ENCODE data around the gene SPSB4.

The SPSB4 gene

DNA sequence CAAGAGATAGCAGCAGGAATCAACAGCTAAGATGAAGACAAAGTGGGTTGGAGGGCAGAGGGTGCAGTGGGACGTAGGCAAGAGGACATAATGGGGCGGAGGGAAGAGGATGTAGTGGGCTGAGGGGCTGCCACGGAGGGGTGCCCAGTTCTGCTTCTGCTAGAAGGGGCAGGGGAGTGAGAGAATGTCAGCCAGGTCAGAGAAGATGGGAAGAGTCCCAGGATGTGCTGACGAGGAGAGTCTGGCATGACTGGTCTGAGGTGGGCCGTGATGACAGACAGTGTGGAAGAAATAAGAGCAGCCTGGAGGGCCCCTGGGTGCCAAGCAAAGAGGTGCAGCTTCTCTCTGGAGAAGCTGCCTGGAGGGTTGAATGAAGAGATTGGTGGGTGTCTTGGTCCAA, 4.0 kb downstream of the SPSB4 start:
- no peak for DNase-seq (ENCODE audit: low spot score)

DNA sequence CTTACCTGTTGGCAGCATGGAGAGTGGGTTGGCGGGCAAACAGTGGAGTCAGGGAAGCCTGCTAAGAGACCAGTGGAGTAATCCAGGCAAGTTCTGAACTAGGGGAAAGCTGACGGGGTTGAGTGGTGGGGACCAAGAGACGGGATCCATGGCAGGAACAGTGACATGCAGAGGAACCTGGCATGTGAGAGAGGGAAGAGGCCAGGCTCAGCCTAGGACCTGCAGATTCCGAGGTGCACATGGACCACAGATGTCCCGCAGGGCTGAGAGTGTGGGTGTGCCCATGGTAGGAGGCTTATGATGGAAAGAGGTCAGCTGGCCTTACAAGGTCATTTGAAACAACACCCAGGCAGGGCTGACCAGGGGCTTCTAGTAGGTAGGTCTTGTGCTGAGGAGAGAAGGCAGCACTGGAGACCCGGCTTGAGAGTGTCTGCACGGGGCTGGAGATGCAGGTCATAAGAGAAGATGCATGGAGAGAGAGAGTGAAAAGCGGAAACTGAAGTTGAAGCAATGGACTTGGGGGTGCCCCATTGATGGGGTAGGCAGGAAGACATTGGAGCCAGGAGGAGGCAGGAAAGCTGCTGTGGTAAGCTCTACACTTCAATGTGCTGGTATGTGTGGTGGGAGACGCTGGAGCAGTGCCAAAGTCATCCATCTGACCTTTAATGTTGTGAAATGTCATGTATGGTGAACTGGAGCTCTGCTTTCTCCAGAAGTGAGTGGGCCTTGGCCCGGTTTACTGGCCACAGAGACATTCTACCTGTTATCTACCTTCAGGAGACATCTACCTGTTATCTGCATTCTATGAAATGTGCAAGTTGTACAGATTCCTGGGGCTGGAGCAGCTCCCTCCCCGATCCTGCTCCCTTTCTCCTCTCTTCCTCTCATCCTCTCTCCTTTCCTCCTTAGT, 4.6 kb downstream of the SPSB4 start:
- no peak for DNase-seq (ENCODE audit: low spot score)

DNA sequence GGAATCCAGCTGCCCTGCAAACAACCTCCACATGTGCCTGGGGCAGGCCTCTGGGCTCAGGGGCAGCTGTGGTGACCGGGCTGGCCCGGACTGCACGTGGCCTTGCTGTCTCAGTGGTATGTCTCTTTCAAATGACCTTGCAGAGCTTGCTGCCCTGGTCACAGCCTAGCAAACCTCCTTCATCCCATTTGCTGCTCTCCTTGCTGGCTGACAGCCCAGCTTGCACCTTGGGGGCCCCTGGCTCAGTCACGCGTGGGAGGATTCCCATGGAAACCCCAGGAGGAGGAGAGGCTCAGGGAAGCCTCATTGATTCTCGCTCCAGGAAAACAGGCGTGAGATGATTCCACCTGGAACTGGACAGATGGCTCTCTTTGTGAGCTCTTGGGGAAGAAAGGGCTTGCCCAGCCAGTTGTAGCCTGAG, 5.6 kb downstream of the SPSB4 start:
- DNase-seq (ENCODE audit: low spot score): peak; percentile 34

DNA sequence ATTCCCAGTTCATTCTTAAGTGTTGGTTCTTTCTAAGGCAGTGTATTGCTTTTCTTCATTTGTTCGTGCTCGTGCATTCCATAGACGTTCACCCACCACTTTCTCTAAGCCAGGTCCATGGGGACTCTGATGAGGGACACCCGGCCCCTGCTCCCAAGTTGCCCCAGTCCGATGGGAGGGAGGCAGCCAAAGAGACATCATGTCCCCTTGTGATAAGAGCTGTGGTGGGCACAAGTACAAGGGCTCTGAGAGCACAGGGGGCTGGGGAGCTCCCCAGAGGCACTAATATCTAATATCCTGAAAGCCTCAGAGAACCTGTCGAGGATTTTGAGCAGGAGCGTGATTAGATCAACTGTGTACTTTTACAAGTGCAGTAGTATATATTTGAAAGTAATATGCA, 6.3 kb downstream of the SPSB4 start:
- DNase-seq (ENCODE audit: low spot score): no peak

DNA sequence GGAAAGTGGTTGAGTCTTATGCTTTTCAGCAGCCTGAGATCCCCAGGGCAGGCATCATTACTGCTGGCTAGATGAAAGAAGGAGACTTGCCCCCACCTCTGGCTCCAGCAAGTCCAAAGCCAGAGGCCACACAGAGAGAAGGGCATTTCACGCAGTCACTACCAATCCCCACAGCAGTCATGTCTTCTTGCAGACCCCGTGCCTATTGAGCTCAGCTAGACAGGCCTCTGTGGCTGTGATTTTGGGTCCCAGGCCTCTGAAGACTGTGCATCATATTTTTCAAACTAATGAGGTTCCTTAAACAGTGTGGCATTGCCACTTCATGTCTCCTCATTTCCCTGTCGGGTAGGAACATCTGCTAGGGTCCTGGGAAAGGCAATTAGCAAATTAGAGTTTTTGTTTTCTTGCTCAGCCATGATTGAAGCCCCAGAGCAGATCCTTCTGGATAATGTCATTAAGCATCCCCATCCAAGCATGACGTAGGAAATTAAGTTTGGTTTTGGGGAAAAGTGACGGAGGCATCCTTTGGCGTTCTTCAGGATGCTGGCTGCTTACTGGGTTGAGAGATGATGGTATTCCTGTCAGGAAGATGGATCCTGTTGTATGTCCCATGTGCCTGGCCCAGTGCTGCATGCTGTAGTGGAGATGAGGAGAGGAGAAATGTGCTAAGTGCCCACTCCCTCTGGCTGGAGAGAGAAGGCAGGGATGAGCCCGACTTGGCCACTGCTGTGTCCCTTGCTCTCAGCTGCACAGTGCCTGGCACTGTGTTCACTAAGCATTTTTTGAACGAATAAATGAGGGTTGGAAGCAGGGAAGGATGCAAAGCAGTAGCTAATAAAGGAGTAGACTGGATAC, 7.0 kb downstream of the SPSB4 start:
- no peak for DNase-seq (ENCODE audit: low spot score)

DNA sequence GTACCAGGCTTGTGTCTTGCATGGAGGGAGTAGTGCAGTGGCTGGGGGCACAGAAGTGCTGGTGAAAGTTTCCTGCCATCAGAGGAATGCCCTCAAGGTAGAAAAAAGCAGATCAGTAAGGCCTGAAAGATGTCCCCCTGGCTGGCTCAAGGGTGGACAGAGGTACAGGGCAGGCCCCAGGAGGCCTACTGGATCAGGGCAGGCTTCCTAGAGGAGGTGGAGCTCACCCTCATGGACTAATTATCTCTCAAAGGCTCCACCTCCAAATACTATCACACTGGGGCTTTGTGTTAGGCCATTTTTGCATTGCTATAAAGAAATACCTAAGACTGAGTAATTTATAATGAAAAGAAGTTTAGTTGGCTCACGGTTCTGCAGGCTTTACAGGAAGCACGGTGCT, 7.8 kb downstream of the SPSB4 start:
- DNase-seq (ENCODE audit: low spot score): no peak

DNA sequence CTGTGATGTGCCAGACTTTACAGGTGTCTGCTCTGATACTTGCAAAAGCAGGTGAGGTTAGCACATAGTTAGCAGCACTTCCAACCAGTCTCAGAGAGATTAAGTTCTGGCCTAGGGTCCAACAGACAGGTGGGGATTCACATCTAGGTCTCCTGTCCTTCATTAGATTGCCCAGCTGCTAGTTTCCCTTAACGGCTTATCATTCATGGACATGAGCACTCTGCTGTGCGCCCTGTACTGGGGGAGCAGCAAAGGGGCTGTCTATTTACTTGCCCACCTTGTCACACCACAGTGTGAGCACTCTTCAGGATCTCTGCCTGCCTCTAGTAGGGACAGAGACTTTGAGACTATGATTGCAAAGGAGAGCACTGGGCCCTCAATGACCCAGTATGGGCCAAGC, 8.7 kb downstream of the SPSB4 start:
- DNase-seq (ENCODE audit: low spot score): no peak

DNA sequence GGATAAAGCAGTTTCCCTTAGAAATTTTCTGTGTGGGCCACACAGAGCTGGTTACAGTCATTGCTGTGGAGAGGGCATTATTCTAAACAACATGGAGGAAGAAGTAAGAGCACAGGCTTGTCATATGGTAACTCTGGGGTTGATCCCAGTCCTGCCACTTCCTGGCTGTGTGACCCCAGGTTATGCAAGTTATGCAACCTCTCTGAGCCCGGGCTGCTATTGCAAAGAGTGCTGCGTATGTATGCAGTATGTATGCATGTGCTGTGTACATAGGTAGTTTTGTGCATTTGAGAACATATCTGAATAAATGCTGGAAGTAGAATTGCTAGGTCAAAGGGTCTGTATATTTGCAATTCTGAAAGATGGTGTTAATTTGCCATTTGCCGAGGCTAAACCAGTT, 9.2 kb downstream of the SPSB4 start:
- no peak for DNase-seq (ENCODE audit: low spot score)

DNA sequence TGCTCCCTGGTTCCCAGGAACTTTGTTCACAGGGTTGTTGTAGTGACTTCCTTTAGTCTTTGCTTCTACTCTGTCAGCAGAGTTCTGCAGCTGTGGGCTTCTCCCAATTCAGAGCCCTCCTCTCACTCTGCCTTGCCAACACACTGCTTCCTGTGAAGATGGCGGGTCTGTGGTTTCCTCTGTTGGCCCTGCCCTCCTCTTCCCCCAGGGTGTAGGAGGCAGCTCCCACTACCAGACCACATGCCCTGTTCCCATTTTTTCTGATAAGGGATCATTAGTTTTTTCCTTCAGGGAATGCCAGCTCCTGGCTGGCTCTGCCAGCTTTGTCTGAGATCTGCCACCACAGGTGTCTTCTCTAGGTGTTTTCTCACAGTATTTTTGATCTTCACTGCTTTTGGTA, 12.7 kb downstream of the SPSB4 start:
- DNase-seq (ENCODE audit: low spot score): no peak

DNA sequence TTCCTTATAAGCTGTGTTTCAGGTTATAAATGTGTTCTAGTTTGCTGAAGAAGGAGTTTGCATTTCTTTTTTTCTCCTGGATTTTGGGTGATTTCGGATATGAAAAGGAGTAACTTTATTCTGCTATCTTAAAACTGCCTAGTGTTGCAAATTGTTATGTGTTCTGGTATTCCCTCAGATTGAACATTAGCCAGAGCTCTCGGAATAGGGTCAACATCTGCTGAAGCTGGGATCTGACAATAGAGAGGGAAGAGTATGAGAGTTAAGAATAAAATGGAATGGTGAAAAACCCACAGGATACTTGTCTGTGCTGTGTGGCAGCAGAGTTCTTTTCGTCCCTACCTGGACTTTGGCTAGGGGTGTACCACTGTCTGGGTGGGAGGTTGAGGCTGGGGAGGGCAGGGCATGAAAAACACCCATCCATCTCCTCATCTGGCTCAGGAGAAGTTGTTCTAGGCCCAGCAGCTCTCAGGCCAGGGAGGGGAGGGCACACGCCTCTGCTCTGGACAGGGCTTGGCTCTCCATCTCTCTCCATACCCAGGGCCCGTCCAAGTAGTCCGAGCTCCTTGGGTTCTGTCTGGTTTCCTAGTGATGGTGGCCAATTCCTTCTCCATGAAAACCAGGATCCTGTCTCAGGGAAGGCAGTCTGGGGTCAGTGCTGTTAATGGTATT, 13.2 kb downstream of the SPSB4 start:
- DNase-seq (ENCODE audit: low spot score): no peak

DNA sequence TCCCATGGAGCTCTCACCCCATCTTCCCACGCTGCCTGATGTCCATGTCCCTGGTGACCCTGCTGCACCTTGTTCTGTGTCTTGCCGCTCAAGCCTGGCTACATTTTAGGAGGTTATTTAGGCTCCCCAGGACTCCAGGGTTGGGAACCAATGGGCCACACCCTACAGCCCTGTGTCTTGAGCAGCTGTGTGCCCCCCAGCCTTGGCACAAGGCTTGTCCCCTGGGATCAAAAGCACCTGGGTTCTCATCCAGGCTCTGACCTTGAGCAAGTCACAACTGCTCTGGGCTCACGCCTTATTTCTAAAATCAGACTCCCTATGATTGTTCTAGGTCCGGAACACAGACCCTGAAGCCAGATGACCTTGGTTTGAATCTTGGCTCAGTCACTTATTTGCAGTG, 14.1 kb downstream of the SPSB4 start:
- DNase-seq (ENCODE audit: low spot score): no peak

DNA sequence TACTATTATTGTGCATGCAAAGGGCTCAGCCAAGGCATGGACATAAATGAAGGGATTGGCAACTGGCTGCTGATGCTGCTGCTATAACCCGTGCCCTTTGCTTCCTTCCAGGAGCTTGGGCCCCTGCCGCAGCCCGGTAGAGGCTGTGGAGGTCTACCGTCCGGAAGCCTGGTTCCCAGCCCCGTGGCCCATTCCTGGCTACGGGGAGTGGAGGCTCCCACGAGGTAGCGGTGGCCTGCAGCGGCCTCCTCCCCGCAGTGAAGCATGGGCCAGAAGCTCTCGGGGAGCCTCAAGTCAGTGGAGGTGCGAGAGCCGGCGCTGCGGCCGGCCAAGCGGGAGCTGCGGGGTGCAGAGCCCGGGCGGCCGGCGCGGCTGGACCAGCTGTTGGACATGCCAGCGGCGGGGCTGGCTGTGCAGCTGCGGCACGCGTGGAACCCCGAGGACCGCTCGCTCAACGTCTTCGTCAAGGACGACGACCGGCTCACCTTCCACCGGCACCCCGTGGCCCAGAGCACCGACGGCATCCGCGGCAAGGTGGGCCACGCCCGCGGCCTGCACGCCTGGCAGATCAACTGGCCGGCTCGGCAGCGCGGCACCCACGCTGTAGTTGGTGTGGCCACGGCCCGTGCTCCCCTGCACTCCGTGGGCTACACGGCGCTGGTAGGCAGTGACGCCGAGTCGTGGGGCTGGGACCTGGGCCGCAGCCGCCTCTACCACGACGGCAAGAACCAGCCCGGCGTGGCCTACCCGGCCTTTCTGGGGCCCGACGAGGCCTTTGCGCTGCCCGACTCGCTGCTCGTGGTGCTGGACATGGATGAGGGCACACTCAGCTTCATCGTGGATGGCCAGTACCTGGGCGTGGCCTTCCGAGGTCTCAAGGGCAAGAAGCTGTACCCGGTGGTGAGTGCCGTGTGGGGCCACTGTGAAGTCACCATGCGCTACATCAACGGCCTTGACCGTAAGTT, 15.0 kb downstream of the SPSB4 start:
- DNase-seq (ENCODE audit: low spot score): no peak

DNA sequence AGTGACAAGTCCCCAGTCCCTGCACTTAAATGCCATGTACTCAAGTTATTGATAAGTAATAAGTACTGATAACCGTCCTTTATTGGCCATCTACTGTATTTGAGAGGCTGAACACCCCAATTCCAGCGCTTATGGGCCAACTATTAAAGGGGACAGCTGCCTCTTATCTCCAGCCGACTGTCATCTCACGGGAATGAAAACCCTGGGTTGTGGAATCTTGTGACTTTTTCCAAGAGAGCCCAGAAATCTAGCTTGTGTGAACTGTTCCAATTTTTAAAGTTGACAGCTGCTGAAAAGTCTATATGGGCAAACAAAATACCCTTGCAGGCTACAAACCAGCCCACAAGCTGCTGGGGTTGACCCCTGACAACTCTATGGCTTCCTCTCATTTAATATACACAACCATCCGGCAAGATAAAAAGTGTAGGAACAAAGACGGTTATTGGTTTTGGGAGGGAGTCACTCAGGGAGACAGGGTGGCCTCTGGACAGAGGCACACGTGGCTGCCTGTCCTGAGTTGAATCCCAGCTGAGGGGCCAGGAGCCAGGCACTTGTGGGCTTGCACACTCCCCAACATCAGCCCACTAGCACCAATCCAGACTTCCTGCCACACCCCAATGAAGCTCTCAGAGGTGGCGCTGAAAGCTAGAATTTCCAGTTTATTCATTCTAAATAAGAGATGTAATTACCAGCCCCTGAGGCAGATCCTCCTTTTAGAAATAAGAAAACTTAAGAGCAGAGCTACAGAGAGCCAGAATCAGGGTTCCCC, 16.2 kb downstream of the SPSB4 start:
- DNase-seq (ENCODE audit: low spot score): no peak

DNA sequence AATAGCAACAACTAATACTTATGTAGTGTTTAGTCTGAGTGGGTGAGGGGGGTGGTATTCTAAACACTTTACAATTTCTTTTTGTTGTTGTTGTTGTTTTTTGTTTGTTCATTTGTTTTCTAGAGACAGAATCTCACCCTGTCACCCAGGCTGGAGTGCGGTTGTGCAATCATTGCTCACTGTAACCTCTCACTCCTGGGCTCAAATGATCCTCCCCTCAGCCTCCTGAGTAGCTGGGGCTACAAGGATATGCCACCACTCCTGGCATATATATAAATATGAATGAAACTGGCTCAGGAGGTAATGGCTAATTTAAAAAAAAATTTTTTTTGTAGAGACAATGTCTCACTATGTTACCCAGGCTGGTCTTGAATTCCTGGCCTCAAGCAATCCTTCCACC, 19.1 kb downstream of the SPSB4 start:
- DNase-seq (ENCODE audit: low spot score): no peak

DNA sequence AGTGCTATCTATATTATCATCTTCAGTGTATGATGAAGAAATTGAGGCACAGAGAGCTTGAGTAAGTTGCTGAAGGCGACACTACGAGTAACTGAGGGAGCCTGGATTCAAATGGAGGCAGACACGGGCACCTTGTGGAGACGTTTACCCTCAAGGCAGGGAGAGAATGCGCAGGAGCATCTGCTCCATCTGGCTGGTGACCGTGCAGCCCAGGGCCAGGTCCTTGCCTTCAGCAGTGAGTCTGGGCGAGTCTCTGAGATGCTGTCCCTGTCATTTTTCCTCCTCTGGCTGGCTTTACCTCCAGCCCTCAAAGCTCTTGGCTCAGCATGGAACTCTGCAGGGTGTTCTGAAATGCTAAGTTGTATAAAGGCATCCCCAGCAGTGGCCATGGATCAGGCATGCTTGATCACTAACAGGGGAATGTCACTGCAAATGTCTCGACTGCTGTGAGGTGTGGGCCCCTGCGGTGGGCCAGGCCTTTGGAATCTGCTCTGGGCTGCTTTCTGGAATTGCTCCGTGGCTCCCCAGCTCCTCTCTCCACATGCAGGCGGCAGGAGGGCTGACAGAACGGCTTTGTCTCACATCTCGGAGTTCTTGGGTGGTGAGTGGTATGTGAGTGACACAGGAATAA, 19.7 kb downstream of the SPSB4 start:
- DNase-seq (ENCODE audit: low spot score): no peak

DNA sequence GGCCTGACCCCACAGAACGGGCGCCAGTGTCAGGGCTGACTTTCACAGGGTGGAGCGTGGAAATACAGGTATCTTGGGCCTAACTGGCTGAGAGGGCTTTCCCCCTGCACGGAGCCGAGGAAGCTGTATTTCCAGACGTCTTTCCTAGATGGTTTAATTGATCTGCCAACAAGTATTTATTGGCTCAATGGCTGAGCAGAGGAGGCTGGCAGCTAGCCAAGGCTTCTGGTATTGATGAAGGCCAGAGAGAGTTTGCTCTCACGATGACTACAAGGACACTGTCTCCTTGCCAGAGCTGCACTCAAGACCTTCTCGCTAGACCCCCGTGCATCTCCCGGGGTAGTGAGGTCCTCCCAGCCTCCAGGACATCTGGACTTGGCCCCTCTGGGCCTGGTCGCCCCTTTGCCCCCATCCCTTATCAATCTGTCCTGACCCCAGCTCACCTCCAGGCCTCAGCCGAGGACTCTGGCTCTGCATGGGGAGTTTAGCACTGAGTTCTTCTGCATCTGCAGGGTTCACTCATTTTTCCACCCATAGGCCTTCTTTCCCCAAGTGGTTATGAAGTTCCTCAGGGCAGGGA, 20.6 kb downstream of the SPSB4 start:
- DNase-seq (ENCODE audit: low spot score): no peak

DNA sequence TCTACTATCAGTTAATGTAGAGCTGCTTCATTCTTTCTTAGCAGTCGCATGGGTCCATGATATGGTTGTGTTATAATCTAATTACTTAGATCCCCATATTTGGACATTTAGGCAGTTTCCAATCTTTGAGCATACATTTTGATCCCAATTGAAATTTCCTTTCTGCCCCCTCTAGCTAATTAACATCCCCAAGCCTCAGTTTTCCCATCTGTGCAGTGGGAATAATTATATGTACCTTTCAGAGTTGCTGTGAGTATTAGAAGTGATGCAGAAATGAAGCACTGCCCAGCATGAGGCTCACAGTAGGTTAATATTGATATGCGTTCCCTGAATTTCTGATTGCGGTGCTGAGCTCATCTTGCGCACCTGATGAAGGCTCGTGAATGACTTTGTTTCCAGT, 21.8 kb downstream of the SPSB4 start:
- no peak for DNase-seq (ENCODE audit: low spot score)

DNA sequence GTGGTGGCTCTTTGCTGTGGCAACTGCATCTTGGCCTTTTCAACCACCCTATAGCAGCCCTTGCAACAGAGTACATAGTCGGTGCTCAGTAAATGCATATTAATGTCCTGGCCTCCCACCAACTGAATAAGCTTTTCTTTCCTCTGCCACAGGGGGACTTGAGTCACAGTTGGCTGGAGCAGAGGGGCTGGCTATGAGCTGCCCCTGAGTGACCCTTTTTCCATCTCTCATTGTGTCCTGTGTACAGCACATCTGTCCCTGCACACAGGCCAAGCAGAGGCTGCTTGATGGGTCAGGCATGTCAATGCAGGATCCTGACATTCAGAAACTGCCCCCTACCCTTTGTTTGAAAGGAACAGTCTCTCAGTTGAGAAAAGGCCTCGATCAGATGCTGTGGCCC, 22.4 kb downstream of the SPSB4 start:
- no peak for DNase-seq (ENCODE audit: low spot score)

DNA sequence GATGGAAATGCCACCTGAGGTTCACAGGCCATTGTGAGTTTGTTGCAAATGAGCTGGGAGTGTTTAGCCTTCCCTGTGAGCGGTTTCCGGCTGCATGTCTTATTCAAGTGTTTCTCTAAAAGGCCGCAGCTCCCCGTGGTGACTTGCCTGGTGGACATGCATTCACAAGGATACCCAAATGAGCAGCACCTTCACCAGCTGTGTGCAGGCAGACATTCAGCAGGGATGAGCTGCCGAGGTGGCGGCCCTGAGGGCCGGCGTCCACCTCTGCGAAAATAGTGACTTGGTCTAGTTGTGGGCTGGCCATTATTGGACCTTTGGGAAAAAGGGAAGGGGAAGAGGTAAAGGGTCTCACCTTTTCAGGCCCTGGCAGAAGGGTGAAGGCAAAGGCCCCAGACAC, 23.4 kb downstream of the SPSB4 start:
- no peak for DNase-seq (ENCODE audit: low spot score)

Data from putamen (tissue), 1 donor.